A549 (cell line): ENCODE data around the gene SCPEP1.

Experiments used
- CBX8 ChIP-seq: fragments of 200-600 bp; sonication (generic); IDR thresholded peaks from 2 replicates; pipeline ENCODE4 v1.6.1; 2016
- EP300 ChIP-seq, 2 experiments: fragments of >200 bp; sonication (Bioruptor Twin); formaldehyde crosslinking; IDR thresholded peaks; 2 replicates in 1 of 2; 3 replicates in 1 of 2; pipeline ENCODE4 v1.6.1; 2016 to 2017
- FOXS1 ChIP-seq: fragments of 250-450 bp; sonication (Bioruptor Pico); IDR thresholded peaks from 2 replicates; pipeline ENCODE4 v1.5.0; 2020; ENCODE audit warnings: mild to moderate bottlenecking, moderate library complexity
- POLR2A ChIP-seq: IDR thresholded peaks from 2 replicates; pipeline ENCODE4 v1.6.1; 2012; ENCODE audit warnings: mild to moderate bottlenecking, low read length
- SREBF2 ChIP-seq: fragments of 450-650 bp; IDR thresholded peaks from 2 replicates; pipeline ENCODE4 v1.6.1; 2014; ENCODE audit warnings: mild to moderate bottlenecking, moderate library complexity
- TF ChIP-seq, protein P1 (sequence below): fragments of 200-600 bp; sonication (generic); IDR thresholded peaks from 2 replicates; pipeline ENCODE4 v1.6.1; 2016; ENCODE audit warnings: antibody characterized with exemption, mild to moderate bottlenecking, moderate library complexity
- TF ChIP-seq, protein P2 (sequence below): fragments of 450-650 bp; IDR thresholded peaks from 2 replicates; pipeline ENCODE4 v1.6.1; 2014; ENCODE audit warnings: antibody characterized with exemption
- TF ChIP-seq, protein P3 (sequence below): fragments of >200 bp; sonication (Bioruptor Twin); formaldehyde crosslinking; IDR thresholded peaks from 3 replicates; pipeline ENCODE4 v1.5.1; 2016
- TF ChIP-seq, protein P4 (sequence below): IDR thresholded peaks from 2 replicates; pipeline ENCODE4 v1.6.1; 2012
- TF ChIP-seq, protein P5 (sequence below): IDR thresholded peaks from 2 replicates; pipeline ENCODE4 v1.6.1; 2012

DNA sequence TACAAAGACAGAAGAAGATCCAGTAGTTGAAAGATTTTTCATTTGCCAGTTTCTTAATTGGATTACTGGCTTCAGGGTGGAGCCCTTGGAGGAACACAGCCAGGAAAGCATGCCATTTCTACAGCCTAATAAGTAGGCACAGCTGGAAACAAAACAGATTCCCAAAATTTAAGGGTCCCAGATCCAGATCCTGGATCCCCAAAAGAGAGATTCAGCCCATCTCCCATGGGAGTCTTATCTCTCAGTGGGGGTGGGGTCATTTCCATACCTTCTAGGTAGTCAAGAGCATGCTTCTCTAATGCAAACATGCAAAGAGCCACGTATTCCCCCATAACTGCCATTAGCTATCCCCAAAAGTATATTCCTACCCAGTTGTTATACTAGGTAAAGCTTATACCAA is 49.9 kb downstream of the SCPEP1 start:
- TF ChIP-seq, protein P1, sequence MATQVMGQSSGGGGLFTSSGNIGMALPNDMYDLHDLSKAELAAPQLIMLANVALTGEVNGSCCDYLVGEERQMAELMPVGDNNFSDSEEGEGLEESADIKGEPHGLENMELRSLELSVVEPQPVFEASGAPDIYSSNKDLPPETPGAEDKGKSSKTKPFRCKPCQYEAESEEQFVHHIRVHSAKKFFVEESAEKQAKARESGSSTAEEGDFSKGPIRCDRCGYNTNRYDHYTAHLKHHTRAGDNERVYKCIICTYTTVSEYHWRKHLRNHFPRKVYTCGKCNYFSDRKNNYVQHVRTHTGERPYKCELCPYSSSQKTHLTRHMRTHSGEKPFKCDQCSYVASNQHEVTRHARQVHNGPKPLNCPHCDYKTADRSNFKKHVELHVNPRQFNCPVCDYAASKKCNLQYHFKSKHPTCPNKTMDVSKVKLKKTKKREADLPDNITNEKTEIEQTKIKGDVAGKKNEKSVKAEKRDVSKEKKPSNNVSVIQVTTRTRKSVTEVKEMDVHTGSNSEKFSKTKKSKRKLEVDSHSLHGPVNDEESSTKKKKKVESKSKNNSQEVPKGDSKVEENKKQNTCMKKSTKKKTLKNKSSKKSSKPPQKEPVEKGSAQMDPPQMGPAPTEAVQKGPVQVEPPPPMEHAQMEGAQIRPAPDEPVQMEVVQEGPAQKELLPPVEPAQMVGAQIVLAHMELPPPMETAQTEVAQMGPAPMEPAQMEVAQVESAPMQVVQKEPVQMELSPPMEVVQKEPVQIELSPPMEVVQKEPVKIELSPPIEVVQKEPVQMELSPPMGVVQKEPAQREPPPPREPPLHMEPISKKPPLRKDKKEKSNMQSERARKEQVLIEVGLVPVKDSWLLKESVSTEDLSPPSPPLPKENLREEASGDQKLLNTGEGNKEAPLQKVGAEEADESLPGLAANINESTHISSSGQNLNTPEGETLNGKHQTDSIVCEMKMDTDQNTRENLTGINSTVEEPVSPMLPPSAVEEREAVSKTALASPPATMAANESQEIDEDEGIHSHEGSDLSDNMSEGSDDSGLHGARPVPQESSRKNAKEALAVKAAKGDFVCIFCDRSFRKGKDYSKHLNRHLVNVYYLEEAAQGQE: no peak
- TF ChIP-seq, protein P2, sequence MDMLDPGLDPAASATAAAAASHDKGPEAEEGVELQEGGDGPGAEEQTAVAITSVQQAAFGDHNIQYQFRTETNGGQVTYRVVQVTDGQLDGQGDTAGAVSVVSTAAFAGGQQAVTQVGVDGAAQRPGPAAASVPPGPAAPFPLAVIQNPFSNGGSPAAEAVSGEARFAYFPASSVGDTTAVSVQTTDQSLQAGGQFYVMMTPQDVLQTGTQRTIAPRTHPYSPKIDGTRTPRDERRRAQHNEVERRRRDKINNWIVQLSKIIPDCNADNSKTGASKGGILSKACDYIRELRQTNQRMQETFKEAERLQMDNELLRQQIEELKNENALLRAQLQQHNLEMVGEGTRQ: no peak
- TF ChIP-seq POLR2A (no peak), EP300 (IDR thresholded peaks at IDR 0.05) (no peak), SREBF2 (no peak), CBX8 (no peak), FOXS1 (no peak)
- TF ChIP-seq, protein P3, sequence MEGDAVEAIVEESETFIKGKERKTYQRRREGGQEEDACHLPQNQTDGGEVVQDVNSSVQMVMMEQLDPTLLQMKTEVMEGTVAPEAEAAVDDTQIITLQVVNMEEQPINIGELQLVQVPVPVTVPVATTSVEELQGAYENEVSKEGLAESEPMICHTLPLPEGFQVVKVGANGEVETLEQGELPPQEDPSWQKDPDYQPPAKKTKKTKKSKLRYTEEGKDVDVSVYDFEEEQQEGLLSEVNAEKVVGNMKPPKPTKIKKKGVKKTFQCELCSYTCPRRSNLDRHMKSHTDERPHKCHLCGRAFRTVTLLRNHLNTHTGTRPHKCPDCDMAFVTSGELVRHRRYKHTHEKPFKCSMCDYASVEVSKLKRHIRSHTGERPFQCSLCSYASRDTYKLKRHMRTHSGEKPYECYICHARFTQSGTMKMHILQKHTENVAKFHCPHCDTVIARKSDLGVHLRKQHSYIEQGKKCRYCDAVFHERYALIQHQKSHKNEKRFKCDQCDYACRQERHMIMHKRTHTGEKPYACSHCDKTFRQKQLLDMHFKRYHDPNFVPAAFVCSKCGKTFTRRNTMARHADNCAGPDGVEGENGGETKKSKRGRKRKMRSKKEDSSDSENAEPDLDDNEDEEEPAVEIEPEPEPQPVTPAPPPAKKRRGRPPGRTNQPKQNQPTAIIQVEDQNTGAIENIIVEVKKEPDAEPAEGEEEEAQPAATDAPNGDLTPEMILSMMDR: no peak
- TF ChIP-seq, protein P4, sequence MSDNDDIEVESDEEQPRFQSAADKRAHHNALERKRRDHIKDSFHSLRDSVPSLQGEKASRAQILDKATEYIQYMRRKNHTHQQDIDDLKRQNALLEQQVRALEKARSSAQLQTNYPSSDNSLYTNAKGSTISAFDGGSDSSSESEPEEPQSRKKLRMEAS: no peak
- TF ChIP-seq, protein P5, sequence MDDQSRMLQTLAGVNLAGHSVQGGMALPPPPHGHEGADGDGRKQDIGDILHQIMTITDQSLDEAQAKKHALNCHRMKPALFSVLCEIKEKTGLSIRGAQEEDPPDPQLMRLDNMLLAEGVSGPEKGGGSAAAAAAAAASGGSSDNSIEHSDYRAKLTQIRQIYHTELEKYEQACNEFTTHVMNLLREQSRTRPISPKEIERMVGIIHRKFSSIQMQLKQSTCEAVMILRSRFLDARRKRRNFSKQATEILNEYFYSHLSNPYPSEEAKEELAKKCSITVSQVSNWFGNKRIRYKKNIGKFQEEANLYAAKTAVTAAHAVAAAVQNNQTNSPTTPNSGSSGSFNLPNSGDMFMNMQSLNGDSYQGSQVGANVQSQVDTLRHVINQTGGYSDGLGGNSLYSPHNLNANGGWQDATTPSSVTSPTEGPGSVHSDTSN: no peak
